ENCODE results near the gene SPTBN4. TPM values are rescaled to one million over a fixed set of nuclear protein-coding genes. Genes with fewer than 3 reads are reported as not detected.

The SPTBN4 gene
- total and polyA plus RNA-seq, 2 donors (not counting 1 experiment from before 2014, with no cell fraction given) = 1.3 to 6.6 TPM

- DNase-seq (ENCODE audit: low read depth in 2 of 2) = peak; percentile 71 to 83
- no peak for TF ChIP-seq CTCF (conservative IDR thresholded peaks at IDR 0.05 in 1 of 2, IDR thresholded peaks at IDR 0.05 in 1 of 2; ENCODE audit: low read depth in 1 of 2, low read length in 2 of 2)
- TF ChIP-seq EZH2 (IDR thresholded peaks at IDR 0.05; ENCODE audit: low read length, missing control alignments) = no peak
Observed at GRCh38 chr19:40465025-40465556, 1.7 kb upstream of the SPTBN4 start.

GRCh38 chr19:40465557-40466218 is 1.1 kb upstream of the SPTBN4 start, which contains the start of gene BLVRB:
Gene BLVRB (minus strand): TSS chr19:40465745. CDS start chr19:40465688, 57 bp downstream.
- Histone ChIP-seq H3K36me3 (ENCODE audit: control insufficient read depth, insufficient read depth, low read length) (no peaks in the 10 kb centered on the region), H3K4me1 (ENCODE audit: control insufficient read depth, extremely low read depth, insufficient read depth, low read length) (peaks cover 12% of the 10 kb centered on the region), H3K4me3 (replicated peaks in 1 of 4; ENCODE audit: control extremely low read depth in 1 of 4, insufficient read depth in 1 of 4, low read depth in 3 of 4, low read length in 4 of 4) (peak within 1 kb of the TSS; percentile 76 to 87 (median 80)), H4K20me1 (ENCODE audit: control insufficient read depth, extremely low read depth, insufficient read depth, low read length) (no peaks in the 10 kb centered on the region), H2AFZ (ENCODE audit: low read length) (peak within 1 kb of the TSS; percentile 84), H3K27me3 (ENCODE audit: control insufficient read depth, insufficient read depth, low read length) (no peaks in the 10 kb centered on the region), H3K9ac (ENCODE audit: insufficient read depth, low read length) (peak within 1 kb of the TSS; percentile 85), H3K79me2 (ENCODE audit: control insufficient read depth, insufficient read depth, low read length) (no peaks in the 10 kb centered on the region), H3K4me2 (ENCODE audit: extremely low read depth, insufficient read depth, low read length) (peak within 1 kb of the TSS; percentile 92), H3K9me3 (ENCODE audit: control insufficient read depth, insufficient read depth, low read depth, low read length) (no peaks in the 10 kb centered on the region), H3K27ac (ENCODE audit: insufficient read depth, low read length) (peak within 1 kb of the TSS; percentile 83)
- peak; percentile 97 to 99 for DNase-seq (ENCODE audit: low read depth in 2 of 2)
- no peak for TF ChIP-seq EZH2 (IDR thresholded peaks at IDR 0.05; ENCODE audit: low read length, missing control alignments)
- no peak for TF ChIP-seq CTCF (conservative IDR thresholded peaks at IDR 0.05 in 1 of 2, IDR thresholded peaks at IDR 0.05 in 1 of 2; ENCODE audit: low read depth in 1 of 2, low read length in 2 of 2)

More at GRCh38 chr19:40465025-40465556, 1.7 kb upstream of the SPTBN4 start:
- Histone ChIP-seq H3K79me2 (ENCODE audit: control insufficient read depth, insufficient read depth, low read length) (no peaks in the 10 kb centered on the region), H3K9ac (ENCODE audit: insufficient read depth, low read length) (peak overlapping the region; percentile 85), H2AFZ (ENCODE audit: low read length) (peak overlapping the region; percentile 84), H3K4me1 (ENCODE audit: control insufficient read depth, extremely low read depth, insufficient read depth, low read length) (peaks cover 12% of the 10 kb centered on the region), H3K9me3 (ENCODE audit: control insufficient read depth, insufficient read depth, low read depth, low read length) (no peaks in the 10 kb centered on the region), H3K27ac (ENCODE audit: insufficient read depth, low read length) (peak overlapping the region; percentile 83), H3K36me3 (ENCODE audit: control insufficient read depth, insufficient read depth, low read length) (no peaks in the 10 kb centered on the region), H4K20me1 (ENCODE audit: control insufficient read depth, extremely low read depth, insufficient read depth, low read length) (no peaks in the 10 kb centered on the region), H3K27me3 (ENCODE audit: control insufficient read depth, insufficient read depth, low read length) (no peaks in the 10 kb centered on the region), H3K4me3 (replicated peaks in 1 of 4; ENCODE audit: control extremely low read depth in 1 of 4, insufficient read depth in 1 of 4, low read depth in 3 of 4, low read length in 4 of 4) (peak overlapping the region; percentile 76 to 87 (median 80)), H3K4me2 (ENCODE audit: extremely low read depth, insufficient read depth, low read length) (peak overlapping the region; percentile 92)

- peak overlapping the region in 3 of 4 experiments; percentile 28 to 50 (median 30) for H3K4me3 ChIP-seq (replicated peaks in 1 of 4; ENCODE audit: control extremely low read depth in 1 of 4, insufficient read depth in 1 of 4, low read depth in 3 of 4, low read length in 4 of 4)
- H3K36me3 ChIP-seq (ENCODE audit: control insufficient read depth, insufficient read depth, low read length) = no peaks in the 10 kb centered on the region
- no peaks in the 10 kb centered on the region for H3K27me3 ChIP-seq (ENCODE audit: control insufficient read depth, insufficient read depth, low read length)
- H2AFZ ChIP-seq (ENCODE audit: low read length) = peak overlapping the region; percentile 3
- TF ChIP-seq CTCF (conservative IDR thresholded peaks at IDR 0.05 in 1 of 2, IDR thresholded peaks at IDR 0.05 in 1 of 2; ENCODE audit: low read depth in 1 of 2, low read length in 2 of 2) (no peak), EZH2 (IDR thresholded peaks at IDR 0.05; ENCODE audit: low read length, missing control alignments) (peak; percentile 87)
- H3K79me2 ChIP-seq (ENCODE audit: control insufficient read depth, insufficient read depth, low read length) = no peaks in the 10 kb centered on the region
- no peak for DNase-seq (ENCODE audit: low read depth in 2 of 2)
- peaks cover 12% of the 10 kb centered on the region for H3K4me1 ChIP-seq (ENCODE audit: control insufficient read depth, extremely low read depth, insufficient read depth, low read length)
- H4K20me1 ChIP-seq (ENCODE audit: control insufficient read depth, extremely low read depth, insufficient read depth, low read length) = no peaks in the 10 kb centered on the region
- no peak overlapping the region for H3K27ac ChIP-seq (ENCODE audit: insufficient read depth, low read length)
- no peak overlapping the region for H3K9ac ChIP-seq (ENCODE audit: insufficient read depth, low read length)
- H3K4me2 ChIP-seq (ENCODE audit: extremely low read depth, insufficient read depth, low read length) = peak overlapping the region; percentile 87
- H3K9me3 ChIP-seq (ENCODE audit: control insufficient read depth, insufficient read depth, low read depth, low read length) = no peaks in the 10 kb centered on the region
Observed at GRCh38 chr19:40466219-40466984, 399 bp upstream of the SPTBN4 start.

Data from fibroblast of lung (primary cell).